ENCODE data around the gene TGFBI.

DNA sequence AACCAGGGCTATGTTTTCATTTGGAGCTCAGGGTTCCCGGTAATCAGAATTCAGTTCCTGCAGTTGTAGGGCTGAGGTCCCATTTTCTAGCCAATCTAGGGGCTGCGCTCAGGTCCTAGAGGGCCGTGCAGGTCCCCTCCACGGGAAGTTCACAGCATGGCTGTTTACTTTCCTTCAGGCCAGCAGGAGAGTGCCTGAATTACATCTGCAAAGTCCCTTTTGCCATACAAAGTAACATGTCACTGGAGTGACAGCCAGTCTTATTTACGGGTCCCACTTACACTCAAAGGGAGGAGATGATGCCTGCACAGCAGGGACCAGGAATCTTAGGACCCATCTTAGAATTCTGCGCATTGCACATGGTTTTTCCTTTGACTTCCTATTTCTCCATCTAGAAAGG, 29.9 kb upstream of the TGFBI start:
- TF ChIP-seq, protein P1, sequence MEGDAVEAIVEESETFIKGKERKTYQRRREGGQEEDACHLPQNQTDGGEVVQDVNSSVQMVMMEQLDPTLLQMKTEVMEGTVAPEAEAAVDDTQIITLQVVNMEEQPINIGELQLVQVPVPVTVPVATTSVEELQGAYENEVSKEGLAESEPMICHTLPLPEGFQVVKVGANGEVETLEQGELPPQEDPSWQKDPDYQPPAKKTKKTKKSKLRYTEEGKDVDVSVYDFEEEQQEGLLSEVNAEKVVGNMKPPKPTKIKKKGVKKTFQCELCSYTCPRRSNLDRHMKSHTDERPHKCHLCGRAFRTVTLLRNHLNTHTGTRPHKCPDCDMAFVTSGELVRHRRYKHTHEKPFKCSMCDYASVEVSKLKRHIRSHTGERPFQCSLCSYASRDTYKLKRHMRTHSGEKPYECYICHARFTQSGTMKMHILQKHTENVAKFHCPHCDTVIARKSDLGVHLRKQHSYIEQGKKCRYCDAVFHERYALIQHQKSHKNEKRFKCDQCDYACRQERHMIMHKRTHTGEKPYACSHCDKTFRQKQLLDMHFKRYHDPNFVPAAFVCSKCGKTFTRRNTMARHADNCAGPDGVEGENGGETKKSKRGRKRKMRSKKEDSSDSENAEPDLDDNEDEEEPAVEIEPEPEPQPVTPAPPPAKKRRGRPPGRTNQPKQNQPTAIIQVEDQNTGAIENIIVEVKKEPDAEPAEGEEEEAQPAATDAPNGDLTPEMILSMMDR (IDR thresholded peaks at IDR 0.05; ENCODE audit: insufficient read depth, low read length, poor library complexity, severe bottlenecking): no peak
- TF ChIP-seq EZH2phosphoT487 (conservative IDR thresholded peaks at IDR 0.05; ENCODE audit: low read length): no peak

Measured in SU-DHL-6 (cell line).